HL-60 (cell line): Measurements from ENCODE around the gene MRGPRF.

Experiments
- DNase-seq, 2 experiments: peaks; one replicate each; pipeline ENCODE4 v3.0.0-alpha.2; 2010 to 2020; ENCODE audit warnings: low read depth in 1 of 2, low spot score in 1 of 2
- H3K27ac ChIP-seq: fragments of 250-450 bp; sonication (Bioruptor Pico); replicated peaks from 2 replicates; pipeline ENCODE4 v1.5.1; 2020; ENCODE audit warnings: mild to moderate bottlenecking, moderate library complexity
- H3K27me3 ChIP-seq: fragments of 250-450 bp; sonication (Bioruptor Pico); 2 replicates; pipeline ENCODE4 v1.5.1; 2021; ENCODE audit warnings: mild to moderate bottlenecking, moderate library complexity; ENCODE audit not compliant: insufficient read depth, poor library complexity, severe bottlenecking
- H3K4me3 ChIP-seq: replicated peaks from 2 replicates; pipeline ENCODE4 v1.5.1; 2011; ENCODE audit warnings: mild to moderate bottlenecking, control low read depth, low read length; ENCODE audit not compliant: insufficient read depth
- GABPA ChIP-seq: IDR thresholded peaks from 2 replicates; pipeline ENCODE4 v1.6.1; 2012; ENCODE audit warnings: low read depth
- POLR2AphosphoS5 ChIP-seq: IDR thresholded peaks from 2 replicates; pipeline ENCODE4 v1.6.1; 2012; ENCODE audit warnings: low read depth
- SPI1 ChIP-seq: IDR thresholded peaks from 2 replicates; pipeline ENCODE4 v1.6.1; 2012; ENCODE audit warnings: low read depth, mild to moderate bottlenecking, borderline replicate concordance
- TF ChIP-seq, protein P1 (sequence below): IDR thresholded peaks from one replicate; pipeline ENCODE4 v1.5.1; 2011; ENCODE audit warnings: low read length, control low read depth, inconsistent platforms; ENCODE audit not compliant: insufficient read depth
- TF ChIP-seq, protein P2 (sequence below): IDR thresholded peaks from 2 replicates; pipeline ENCODE4 v1.6.1; 2012; ENCODE audit warnings: low read depth; ENCODE audit not compliant: insufficient replicate concordance

MRGPRF gene

DNA sequence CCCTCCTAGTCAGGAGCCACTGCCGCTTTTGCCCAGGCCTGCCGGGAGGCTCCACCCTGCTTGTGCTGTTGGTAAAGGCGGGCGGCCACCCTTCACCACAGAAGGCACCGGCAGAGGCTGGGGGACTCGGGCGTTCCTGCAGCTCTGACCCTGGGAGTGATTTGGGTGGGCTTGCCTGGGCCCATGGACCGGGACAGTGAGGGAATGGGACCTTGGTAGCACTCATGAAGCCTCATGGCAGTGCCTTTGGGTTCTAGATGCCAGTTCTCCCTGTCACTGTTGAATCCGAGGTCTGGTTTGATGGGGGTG is 40.1 kb upstream of the MRGPRF start:
- TF ChIP-seq, protein P1, sequence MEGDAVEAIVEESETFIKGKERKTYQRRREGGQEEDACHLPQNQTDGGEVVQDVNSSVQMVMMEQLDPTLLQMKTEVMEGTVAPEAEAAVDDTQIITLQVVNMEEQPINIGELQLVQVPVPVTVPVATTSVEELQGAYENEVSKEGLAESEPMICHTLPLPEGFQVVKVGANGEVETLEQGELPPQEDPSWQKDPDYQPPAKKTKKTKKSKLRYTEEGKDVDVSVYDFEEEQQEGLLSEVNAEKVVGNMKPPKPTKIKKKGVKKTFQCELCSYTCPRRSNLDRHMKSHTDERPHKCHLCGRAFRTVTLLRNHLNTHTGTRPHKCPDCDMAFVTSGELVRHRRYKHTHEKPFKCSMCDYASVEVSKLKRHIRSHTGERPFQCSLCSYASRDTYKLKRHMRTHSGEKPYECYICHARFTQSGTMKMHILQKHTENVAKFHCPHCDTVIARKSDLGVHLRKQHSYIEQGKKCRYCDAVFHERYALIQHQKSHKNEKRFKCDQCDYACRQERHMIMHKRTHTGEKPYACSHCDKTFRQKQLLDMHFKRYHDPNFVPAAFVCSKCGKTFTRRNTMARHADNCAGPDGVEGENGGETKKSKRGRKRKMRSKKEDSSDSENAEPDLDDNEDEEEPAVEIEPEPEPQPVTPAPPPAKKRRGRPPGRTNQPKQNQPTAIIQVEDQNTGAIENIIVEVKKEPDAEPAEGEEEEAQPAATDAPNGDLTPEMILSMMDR = no peak
- TF ChIP-seq, protein P2, sequence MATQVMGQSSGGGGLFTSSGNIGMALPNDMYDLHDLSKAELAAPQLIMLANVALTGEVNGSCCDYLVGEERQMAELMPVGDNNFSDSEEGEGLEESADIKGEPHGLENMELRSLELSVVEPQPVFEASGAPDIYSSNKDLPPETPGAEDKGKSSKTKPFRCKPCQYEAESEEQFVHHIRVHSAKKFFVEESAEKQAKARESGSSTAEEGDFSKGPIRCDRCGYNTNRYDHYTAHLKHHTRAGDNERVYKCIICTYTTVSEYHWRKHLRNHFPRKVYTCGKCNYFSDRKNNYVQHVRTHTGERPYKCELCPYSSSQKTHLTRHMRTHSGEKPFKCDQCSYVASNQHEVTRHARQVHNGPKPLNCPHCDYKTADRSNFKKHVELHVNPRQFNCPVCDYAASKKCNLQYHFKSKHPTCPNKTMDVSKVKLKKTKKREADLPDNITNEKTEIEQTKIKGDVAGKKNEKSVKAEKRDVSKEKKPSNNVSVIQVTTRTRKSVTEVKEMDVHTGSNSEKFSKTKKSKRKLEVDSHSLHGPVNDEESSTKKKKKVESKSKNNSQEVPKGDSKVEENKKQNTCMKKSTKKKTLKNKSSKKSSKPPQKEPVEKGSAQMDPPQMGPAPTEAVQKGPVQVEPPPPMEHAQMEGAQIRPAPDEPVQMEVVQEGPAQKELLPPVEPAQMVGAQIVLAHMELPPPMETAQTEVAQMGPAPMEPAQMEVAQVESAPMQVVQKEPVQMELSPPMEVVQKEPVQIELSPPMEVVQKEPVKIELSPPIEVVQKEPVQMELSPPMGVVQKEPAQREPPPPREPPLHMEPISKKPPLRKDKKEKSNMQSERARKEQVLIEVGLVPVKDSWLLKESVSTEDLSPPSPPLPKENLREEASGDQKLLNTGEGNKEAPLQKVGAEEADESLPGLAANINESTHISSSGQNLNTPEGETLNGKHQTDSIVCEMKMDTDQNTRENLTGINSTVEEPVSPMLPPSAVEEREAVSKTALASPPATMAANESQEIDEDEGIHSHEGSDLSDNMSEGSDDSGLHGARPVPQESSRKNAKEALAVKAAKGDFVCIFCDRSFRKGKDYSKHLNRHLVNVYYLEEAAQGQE = no peak
- Histone ChIP-seq H3K4me3 (no peak overlapping the region), H3K27ac (no peak overlapping the region), H3K27me3 (no peaks in the 10 kb centered on the region)
- no peak for DNase-seq

DNA sequence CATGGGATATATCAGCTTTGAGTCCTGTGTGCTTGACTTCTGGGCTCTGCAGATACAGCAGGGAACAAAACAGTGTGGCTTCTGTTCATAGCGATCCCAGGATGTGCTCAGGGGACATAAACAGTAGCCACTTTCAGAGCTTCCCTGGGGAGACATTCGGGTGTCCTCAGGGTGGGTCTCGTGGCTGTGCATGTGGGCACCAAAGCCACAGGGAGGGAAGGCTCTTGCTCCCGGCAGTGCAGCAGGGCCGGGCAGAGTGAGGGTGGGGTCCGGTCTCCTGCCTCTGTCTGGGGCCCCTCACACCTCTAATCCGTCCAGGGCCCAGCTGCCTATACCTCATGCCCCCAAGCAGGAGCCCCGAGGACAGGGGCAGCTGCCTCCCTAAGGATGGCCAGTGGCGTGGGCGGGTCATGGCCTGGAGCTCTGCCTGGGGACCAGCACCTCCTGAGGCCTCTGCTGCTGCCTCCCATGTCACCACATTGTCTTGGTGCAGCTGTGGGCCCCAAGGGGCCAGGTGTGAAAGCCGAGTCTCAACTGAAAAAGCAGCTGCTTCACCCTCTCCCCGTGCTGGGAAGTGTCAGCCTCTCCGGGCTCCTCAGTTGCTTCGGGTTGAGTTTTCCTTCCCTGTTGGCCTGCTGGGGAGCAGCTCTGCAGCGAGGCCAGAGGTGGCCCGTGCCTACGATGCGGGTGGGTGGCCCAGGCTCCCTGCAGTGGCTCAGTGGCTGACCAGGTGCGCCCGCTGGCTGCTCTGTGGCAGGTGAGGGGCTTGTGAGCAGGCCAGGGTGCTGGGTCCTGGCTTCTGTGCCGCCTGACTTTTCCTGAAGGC is 39.5 kb upstream of the MRGPRF start:
- Histone ChIP-seq H3K27me3 (no peaks in the 10 kb centered on the region), H3K27ac (no peak overlapping the region), H3K4me3 (no peak overlapping the region)
- DNase-seq = no peak
- TF ChIP-seq, protein P1 = no peak
- TF ChIP-seq POLR2AphosphoS5 = no peak
- TF ChIP-seq, protein P2 = no peak
- TF ChIP-seq SPI1 = no peak
- TF ChIP-seq GABPA = no peak

DNA sequence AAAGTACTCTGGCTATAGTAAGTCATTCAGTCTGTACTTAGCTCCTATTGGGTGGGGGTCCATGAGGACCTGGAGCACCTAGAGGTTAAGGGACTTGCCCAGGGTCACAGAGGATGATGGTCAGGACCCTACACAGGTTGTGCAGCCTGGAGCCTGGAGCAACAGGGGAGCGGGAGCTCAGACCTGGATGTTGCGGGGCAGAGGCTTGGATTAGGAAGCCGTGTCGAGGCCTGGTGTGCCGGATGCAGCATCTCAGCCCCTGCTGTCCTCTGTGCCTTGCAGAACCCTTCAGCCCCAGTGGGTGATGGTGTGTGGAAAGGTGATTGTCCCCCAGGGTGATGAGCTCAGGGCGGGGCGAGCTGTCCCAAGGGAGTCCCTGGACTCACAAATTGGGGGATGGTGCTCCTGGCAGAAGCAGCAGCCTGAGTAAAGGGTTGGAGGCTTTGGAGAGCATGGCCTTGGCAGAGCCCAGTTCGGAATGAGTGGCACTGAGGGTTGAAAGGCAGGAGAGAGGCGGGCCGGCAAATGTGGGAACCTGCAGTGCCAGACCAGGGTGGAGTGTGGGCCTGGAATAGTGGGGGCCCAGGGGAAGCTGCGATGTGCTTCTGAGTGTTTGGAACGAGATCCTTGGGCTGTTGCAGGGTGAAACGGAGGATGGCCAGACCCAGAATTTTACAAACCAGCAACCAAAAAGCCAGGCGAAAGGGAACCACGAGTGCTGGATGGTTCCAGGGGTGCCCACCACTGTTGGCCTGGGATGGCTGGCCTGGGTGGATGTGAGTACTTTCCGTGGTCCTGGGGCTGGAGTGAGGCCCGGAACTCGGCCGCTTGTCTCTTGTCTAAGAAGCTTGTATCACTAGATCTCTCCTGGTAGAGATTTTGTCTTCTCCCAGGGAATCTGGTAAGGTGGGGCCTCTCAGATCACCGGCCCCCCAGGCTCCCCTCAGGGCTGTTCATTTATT is 38.6 kb upstream of the MRGPRF start:
- DNase-seq = no peak
- H3K27ac ChIP-seq = no peak overlapping the region
- no peaks in the 10 kb centered on the region for H3K27me3 ChIP-seq
- H3K4me3 ChIP-seq = no peak overlapping the region
- TF ChIP-seq POLR2AphosphoS5 (no peak), SPI1 (no peak), GABPA (no peak)
- TF ChIP-seq, protein P2 = no peak
- TF ChIP-seq, protein P1 = no peak
